ENCODE data around the gene SCUBE3. TPM values are rescaled to one million over a fixed set of nuclear protein-coding genes. Genes with fewer than 3 reads are reported as not detected.

SCUBE3 gene
- total RNA-seq, 2 donors from 2014 or later: 75.6 to 101 TPM

DNA sequence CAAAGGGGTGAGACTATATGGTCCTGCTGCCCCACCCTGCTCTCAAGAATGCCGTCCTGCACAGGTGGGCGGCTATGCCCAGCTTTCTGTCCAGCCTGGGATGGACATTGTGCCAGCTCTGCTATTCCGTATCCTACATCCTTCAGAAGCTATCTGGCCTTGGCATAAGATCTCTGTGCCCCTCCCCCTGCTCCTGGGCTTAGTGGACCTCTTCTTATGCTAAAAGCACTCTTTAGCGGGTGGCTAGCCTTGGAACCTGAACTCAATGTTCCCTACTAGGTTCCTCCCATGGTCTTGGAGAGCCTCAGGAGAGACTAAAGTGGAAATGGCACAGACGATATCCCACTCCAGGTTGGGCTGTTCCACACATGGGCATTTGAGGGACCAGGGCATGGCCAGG, 22.5 kb downstream of the SCUBE3 start:
- no peak for ATAC-seq (ENCODE audit: insufficient number of reproducible peaks, low FRiP score, low read depth)
- Histone ChIP-seq H3K27me3 (replicated peaks; ENCODE audit: insufficient read depth) (no peaks in the 10 kb centered on the region), H3K4me1 (ENCODE audit: control insufficient read depth in 1 of 2, low read depth in 2 of 2) (peaks cover 18 to 77% of the 10 kb centered on the region in 2 donors), H3K36me3 (peaks cover 27% of the 10 kb centered on the region), H3K27ac (peak overlapping the region; percentile 84 to 86), H3K4me3 (no peak overlapping the region), H3K9me3 (no peaks in the 10 kb centered on the region)
- no peak for DNase-seq (ENCODE audit: low spot score)
- TF ChIP-seq, protein P1, sequence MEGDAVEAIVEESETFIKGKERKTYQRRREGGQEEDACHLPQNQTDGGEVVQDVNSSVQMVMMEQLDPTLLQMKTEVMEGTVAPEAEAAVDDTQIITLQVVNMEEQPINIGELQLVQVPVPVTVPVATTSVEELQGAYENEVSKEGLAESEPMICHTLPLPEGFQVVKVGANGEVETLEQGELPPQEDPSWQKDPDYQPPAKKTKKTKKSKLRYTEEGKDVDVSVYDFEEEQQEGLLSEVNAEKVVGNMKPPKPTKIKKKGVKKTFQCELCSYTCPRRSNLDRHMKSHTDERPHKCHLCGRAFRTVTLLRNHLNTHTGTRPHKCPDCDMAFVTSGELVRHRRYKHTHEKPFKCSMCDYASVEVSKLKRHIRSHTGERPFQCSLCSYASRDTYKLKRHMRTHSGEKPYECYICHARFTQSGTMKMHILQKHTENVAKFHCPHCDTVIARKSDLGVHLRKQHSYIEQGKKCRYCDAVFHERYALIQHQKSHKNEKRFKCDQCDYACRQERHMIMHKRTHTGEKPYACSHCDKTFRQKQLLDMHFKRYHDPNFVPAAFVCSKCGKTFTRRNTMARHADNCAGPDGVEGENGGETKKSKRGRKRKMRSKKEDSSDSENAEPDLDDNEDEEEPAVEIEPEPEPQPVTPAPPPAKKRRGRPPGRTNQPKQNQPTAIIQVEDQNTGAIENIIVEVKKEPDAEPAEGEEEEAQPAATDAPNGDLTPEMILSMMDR (IDR thresholded peaks at IDR 0.05): no peak

DNA sequence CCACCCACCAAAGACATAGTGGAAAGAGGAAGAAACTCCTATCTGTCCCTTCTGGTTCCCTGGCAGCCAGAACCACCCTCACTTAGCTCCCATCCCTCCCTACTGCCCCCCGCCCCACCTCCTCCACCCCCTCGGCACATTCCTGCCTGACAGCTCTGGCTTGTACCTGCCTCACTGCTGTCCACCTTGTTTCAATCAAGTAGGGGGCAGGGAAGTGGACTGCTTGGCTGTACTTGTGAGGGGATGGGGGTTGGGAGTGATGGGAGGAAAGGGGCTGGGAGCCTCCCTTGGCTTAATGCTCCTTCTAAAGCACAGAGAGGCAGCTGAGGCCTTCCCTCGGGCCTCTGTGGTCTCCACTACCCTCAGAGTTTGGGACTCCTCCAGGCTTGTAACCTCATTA, 23.7 kb downstream of the SCUBE3 start:
- no peak for ATAC-seq (ENCODE audit: insufficient number of reproducible peaks, low FRiP score, low read depth)
- no peaks in the 10 kb centered on the region for H3K9me3 ChIP-seq
- no peaks in the 10 kb centered on the region for H3K27me3 ChIP-seq (replicated peaks; ENCODE audit: insufficient read depth)
- DNase-seq (ENCODE audit: low spot score): no peak
- peaks cover 38% of the 10 kb centered on the region for H3K36me3 ChIP-seq
- H3K4me3 ChIP-seq: no peak overlapping the region
- TF ChIP-seq, protein P1 (IDR thresholded peaks at IDR 0.05): no peak
- H3K27ac ChIP-seq: peak overlapping the region; percentile 84 to 86
- H3K4me1 ChIP-seq (ENCODE audit: control insufficient read depth in 1 of 2, low read depth in 2 of 2): peaks cover 17 to 64% of the 10 kb centered on the region in 2 donors

DNA sequence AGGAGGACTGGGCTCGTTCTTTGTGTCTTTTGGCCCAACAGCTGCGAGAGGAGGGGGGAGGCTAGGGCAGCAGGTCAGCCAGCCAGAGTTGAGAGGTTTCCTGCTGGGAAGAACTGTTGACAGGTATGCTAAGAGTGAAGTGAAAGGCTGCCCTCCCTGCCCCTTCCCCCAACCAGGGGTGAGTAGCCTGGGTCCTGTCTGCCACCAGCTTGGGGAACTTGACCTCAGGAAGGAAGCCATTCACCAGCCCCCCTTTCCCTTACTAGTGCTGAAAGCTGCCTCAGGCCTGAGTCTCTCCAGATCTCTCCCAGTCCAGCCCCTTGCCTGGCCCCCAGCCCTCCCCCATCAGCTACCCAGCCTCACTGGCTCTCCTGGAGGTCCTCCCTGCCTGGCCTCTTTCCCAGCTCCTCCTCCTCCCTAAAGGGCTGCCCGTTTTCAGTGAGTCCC, 25.1 kb downstream of the SCUBE3 start:
- Histone ChIP-seq H3K36me3 (peaks cover 42% of the 10 kb centered on the region), H3K4me3 (peak overlapping the region; percentile 34), H3K27me3 (replicated peaks; ENCODE audit: insufficient read depth) (no peaks in the 10 kb centered on the region), H3K9me3 (no peaks in the 10 kb centered on the region), H3K27ac (peak overlapping the region; percentile 84 to 86), H3K4me1 (ENCODE audit: control insufficient read depth in 1 of 2, low read depth in 2 of 2) (peaks cover 17 to 61% of the 10 kb centered on the region in 2 donors)
- ATAC-seq (ENCODE audit: insufficient number of reproducible peaks, low FRiP score, low read depth): peak; percentile 22
- TF ChIP-seq, protein P1 (IDR thresholded peaks at IDR 0.05): no peak
- DNase-seq (ENCODE audit: low spot score): peak; percentile 49

DNA sequence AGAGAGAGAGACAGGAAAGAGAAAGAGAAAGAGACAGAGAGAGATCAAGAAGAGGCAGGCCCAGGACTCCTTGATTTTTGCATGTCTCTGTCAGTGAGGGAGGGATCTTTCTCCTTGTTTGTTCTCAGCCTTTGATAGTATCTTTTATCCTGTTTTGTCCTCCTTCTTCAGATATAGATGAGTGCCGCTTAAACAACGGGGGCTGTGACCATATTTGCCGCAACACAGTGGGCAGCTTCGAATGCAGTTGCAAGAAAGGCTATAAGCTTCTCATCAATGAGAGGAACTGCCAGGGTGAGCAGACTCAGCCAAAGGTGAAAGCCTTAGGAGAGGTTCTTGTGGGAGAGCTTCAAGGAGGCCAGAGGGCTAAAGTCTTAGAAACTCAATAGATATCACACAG, 25.8 kb downstream of the SCUBE3 start:
- H3K9me3 ChIP-seq: no peaks in the 10 kb centered on the region
- peaks cover 17 to 54% of the 10 kb centered on the region in 2 donors for H3K4me1 ChIP-seq (ENCODE audit: control insufficient read depth in 1 of 2, low read depth in 2 of 2)
- no peaks in the 10 kb centered on the region for H3K27me3 ChIP-seq (replicated peaks; ENCODE audit: insufficient read depth)
- H3K27ac ChIP-seq: peak overlapping the region; percentile 84 to 86
- H3K4me3 ChIP-seq: peak overlapping the region; percentile 34
- peaks cover 44% of the 10 kb centered on the region for H3K36me3 ChIP-seq
- DNase-seq (ENCODE audit: low spot score) (no peak), ATAC-seq (ENCODE audit: insufficient number of reproducible peaks, low FRiP score, low read depth) (no peak)
- TF ChIP-seq, protein P1 (IDR thresholded peaks at IDR 0.05): no peak

DNA sequence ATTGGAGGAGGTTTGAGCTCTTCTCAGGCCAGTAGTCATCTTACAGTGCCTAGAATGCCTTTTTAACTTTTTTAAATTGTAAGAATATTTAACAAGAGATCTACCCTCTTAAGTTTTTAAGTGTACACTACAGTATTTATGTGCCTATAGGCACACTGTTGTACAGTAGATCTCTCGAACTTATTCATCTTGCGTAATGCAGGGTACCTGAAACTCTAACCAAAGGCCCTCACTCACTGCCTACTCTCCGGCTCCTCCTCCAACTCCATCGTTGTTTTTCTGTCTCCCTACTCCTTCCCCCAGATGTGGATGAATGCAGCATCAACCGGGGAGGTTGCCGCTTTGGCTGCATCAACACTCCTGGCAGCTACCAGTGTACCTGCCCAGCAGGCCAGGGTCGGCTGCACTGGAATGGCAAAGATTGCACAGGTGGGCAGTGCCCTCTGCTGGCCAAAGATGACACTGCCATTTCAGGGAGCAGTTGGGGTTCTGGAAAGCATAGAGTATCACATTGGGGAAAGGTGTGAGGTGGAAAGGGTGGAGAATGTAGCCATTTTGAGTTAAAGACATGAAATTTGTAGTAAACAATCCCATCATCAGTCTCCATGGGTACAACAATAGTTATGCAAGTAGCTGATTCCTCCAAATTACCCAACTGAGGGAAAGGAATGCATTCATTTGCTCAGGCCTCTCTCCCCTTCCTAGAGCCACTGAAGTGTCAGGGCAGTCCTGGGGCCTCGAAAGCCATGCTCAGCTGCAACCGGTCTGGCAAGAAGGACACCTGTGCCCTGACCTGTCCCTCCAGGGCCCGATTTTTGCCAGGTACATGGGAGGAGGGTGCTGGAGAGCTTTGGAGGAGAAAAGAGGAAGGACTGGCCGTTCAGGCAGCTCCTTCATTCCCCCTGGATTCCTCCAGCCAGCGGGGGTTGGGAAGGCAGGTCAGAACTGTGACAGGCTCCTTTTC, 27.4 kb downstream of the SCUBE3 start:
- H3K4me1 ChIP-seq (ENCODE audit: control insufficient read depth in 1 of 2, low read depth in 2 of 2): peaks cover 17 to 50% of the 10 kb centered on the region in 2 donors

More for the DNA sequence above, 27.4 kb downstream of the SCUBE3 start:
- Histone ChIP-seq H3K27me3 (replicated peaks; ENCODE audit: insufficient read depth) (no peaks in the 10 kb centered on the region), H3K36me3 (peaks cover 47% of the 10 kb centered on the region), H3K9me3 (no peaks in the 10 kb centered on the region), H3K27ac (peak overlapping the region; percentile 84 to 86), H3K4me3 (no peak overlapping the region)
- no peak for ATAC-seq (ENCODE audit: insufficient number of reproducible peaks, low FRiP score, low read depth)
- peak; percentile 37 for DNase-seq (ENCODE audit: low spot score)
- TF ChIP-seq, protein P1 (IDR thresholded peaks at IDR 0.05): peak; percentile 94
